ENCODE results near the gene SEC22C.

DNA sequence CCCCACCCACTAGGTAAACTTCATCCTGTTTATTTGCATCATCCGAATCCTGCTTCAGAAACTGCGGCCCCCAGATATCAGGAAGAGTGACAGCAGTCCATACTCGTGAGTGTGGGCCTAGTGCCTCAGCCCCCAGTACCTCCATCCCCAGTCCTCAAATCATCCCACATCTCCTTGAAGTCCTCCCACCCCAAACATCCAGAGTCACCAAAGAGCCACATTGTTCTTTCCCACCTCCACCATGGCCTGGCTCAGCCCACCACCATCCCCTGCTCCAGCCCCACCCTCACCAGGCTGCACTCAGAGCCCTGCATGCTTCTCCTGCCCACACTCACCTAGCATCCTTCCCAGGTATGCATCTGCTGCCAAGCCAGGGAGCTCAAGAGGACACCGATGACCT, 49.5 kb downstream of the SEC22C start:
- TF ChIP-seq FOXP2 (optimal IDR thresholded peaks at IDR 0.05; ENCODE audit: borderline replicate concordance, extremely low read depth, extremely low read length, insufficient read depth), result no peak
- TF ChIP-seq POLR2AphosphoS5 (IDR thresholded peaks at IDR 0.05; ENCODE audit: low read depth, low read length), result no peak
- no peak for TF ChIP-seq TAF1 (IDR thresholded peaks at IDR 0.05; ENCODE audit: borderline replicate concordance, insufficient read depth, low read length)
